ENCODE data around the gene GTF3C6. TPM values are rescaled to one million over a fixed set of nuclear protein-coding genes. Genes with fewer than 3 reads are reported as not detected.
A peak's percentile ranks its signal among the peaks of the same experiment; 100 is the strongest.

Gene GTF3C6
- 57.7 TPM for polyA plus RNA-seq
- long read RNA-seq, donor 1, transcript GTF3C6-201 (6 exons, 952 nt) = major isoform, 17 of 51 reads
- long read RNA-seq, donor 1, partial matches to known transcripts = 27 of 51 reads
- long read RNA-seq, donor 1, other reads (novel, unspliced or antisense) = 7 of 51 reads
- long read RNA-seq, donor 2, transcript GTF3C6-201 (6 exons, 952 nt) = major isoform, 50 of 131 reads
- long read RNA-seq, donor 2, partial matches to known transcripts = 70 of 131 reads
- long read RNA-seq, donor 2, other reads (novel, unspliced or antisense) = 11 of 131 reads
- long read RNA-seq, donor 3, transcript GTF3C6-201 (6 exons, 952 nt) = major isoform, 55 of 138 reads
- long read RNA-seq, donor 3, partial matches to known transcripts = 81 of 138 reads
- long read RNA-seq, donor 3, other reads (novel, unspliced or antisense) = 0 of 138 reads
- long read RNA-seq, donor 4, partial matches to known transcripts = 7 of 9 reads
- long read RNA-seq, donor 4, other reads (novel, unspliced or antisense) = 0 of 9 reads
- long read RNA-seq, donor 5, transcript GTF3C6-201 (6 exons, 952 nt) = major isoform, 26 of 52 reads
- long read RNA-seq, donor 5, partial matches to known transcripts = 26 of 52 reads
- long read RNA-seq, donor 5, other reads (novel, unspliced or antisense) = 0 of 52 reads
- long read RNA-seq, donor 6, transcript GTF3C6-201 (6 exons, 952 nt) = major isoform, 39 of 76 reads
- long read RNA-seq, donor 6, partial matches to known transcripts = 36 of 76 reads
- long read RNA-seq, donor 6, other reads (novel, unspliced or antisense) = 0 of 76 reads
- long read RNA-seq, donor 7, transcript GTF3C6-201 (6 exons, 952 nt) = major isoform, 30 of 52 reads
- long read RNA-seq, donor 7, partial matches to known transcripts = 22 of 52 reads
- long read RNA-seq, donor 7, other reads (novel, unspliced or antisense) = 0 of 52 reads
- long read RNA-seq, donor 8, transcript GTF3C6-201 (6 exons, 952 nt) = major isoform, 80 of 150 reads
- long read RNA-seq, donor 8, partial matches to known transcripts = 68 of 150 reads
- long read RNA-seq, donor 8, other reads (novel, unspliced or antisense) = 0 of 150 reads
- long read RNA-seq, donor 9, transcript GTF3C6-201 (6 exons, 952 nt) = major isoform, 32 of 75 reads
- long read RNA-seq, donor 9, partial matches to known transcripts = 43 of 75 reads
- long read RNA-seq, donor 9, other reads (novel, unspliced or antisense) = 0 of 75 reads
- long read RNA-seq, donor 10, transcript GTF3C6-201 (6 exons, 952 nt) = major isoform, 48 of 101 reads
- long read RNA-seq, donor 10, partial matches to known transcripts = 52 of 101 reads
- long read RNA-seq, donor 10, other reads (novel, unspliced or antisense) = 0 of 101 reads
- long read RNA-seq, donor 11, transcript GTF3C6-201 (6 exons, 952 nt) = major isoform, 37 of 77 reads
- long read RNA-seq, donor 11, partial matches to known transcripts = 40 of 77 reads
- long read RNA-seq, donor 11, other reads (novel, unspliced or antisense) = 0 of 77 reads

DNA sequence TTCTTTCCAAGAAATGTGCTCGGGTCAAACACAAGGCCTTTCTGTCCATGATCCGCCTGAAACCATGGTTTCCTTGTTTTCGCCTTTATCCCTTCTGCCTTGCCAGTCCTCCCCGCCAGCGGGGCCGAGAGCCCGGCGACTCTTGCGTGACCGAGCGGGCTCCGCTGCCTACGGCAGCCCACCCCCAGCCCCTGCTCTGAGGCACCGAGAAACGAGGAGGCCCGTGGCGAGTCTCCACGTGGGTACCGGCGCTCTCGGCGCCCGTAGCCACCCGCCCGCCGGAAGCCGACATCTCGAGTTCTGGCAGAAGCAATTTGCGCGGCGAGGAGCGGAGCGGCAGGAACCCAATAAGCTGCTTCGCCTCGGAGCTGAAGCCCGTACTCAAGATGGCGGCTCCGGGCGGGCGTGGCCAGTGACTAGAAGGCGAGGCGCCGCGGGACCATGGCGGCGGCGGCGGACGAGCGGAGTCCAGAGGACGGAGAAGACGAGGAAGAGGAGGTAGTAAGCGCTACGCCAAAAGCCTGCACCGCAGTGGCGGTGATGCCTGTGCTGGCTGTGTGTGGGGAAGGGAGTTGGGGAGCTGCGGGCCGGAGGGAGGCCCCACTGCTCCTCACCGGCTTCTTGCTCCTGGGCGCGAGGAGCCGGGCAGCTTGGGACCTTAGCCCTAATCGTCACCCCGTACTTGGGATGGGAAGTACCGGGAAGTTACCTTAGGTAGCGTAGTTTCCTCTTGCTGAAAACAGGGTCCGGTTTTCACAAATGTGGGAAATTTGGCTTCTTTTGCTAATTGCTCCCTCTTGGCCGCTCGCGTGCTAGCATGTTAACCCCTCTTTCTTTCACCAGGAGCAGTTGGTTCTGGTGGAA is at the start of gene GTF3C6:
GTF3C6 (plus strand) TSS at position 378 of the 864 bp plus-strand sequence; CDS start at position 442, 64 bp downstream.
- peak; percentile 91 to 96 for DNase-seq
- Histone ChIP-seq H3K27me3 (ENCODE audit: control insufficient read depth, insufficient read depth, low read length) (no peaks in the 10 kb centered on the region), H3K4me3 (ENCODE audit: low read length) (peak within 1 kb of the TSS; percentile 73), H3K9me3 (ENCODE audit: control insufficient read depth, low read depth, low read length) (no peaks in the 10 kb centered on the region), H3K27ac (ENCODE audit: low read length) (peak within 1 kb of the TSS; percentile 84), H3K36me3 (ENCODE audit: control insufficient read depth, insufficient read depth, low read length) (peaks cover 21% of the 10 kb centered on the region), H3K4me1 (ENCODE audit: control insufficient read depth, insufficient read depth, low read length) (peaks cover 4% of the 10 kb centered on the region)
- no CpG with 5 or more reads among the region's 70 CpGs for WGBS (ENCODE audit: insufficient coverage, low lambda C conversion rate)

- DNase-seq = no peak
- no peaks in the 10 kb centered on the region for H3K27me3 ChIP-seq (ENCODE audit: control insufficient read depth, insufficient read depth, low read length)
- H3K36me3 ChIP-seq (ENCODE audit: control insufficient read depth, insufficient read depth, low read length) = no peaks in the 10 kb centered on the region
- H3K4me1 ChIP-seq (ENCODE audit: control insufficient read depth, insufficient read depth, low read length) = no peaks in the 10 kb centered on the region
- H3K27ac ChIP-seq (ENCODE audit: low read length) = no peak overlapping the region
- WGBS (ENCODE audit: insufficient coverage, low lambda C conversion rate) = no CpG with 5 or more reads among the region's 3 CpGs
- no peaks in the 10 kb centered on the region for H3K9me3 ChIP-seq (ENCODE audit: control insufficient read depth, low read depth, low read length)
- H3K4me3 ChIP-seq (ENCODE audit: low read length) = no peak overlapping the region
Measured at GRCh38 chr6:110930781-110931180, 27.7 kb upstream of the GTF3C6 start.

- no peak for DNase-seq
- no peaks in the 10 kb centered on the region for H3K27me3 ChIP-seq (ENCODE audit: control insufficient read depth, insufficient read depth, low read length)
- WGBS (ENCODE audit: insufficient coverage, low lambda C conversion rate) = 82% methylated on average over 1 of the region's 2 CpGs
- no peak overlapping the region for H3K4me3 ChIP-seq (ENCODE audit: low read length)
- no peaks in the 10 kb centered on the region for H3K4me1 ChIP-seq (ENCODE audit: control insufficient read depth, insufficient read depth, low read length)
- H3K9me3 ChIP-seq (ENCODE audit: control insufficient read depth, low read depth, low read length) = no peaks in the 10 kb centered on the region
- no peak overlapping the region for H3K27ac ChIP-seq (ENCODE audit: low read length)
- H3K36me3 ChIP-seq (ENCODE audit: control insufficient read depth, insufficient read depth, low read length) = no peaks in the 10 kb centered on the region
Measured at GRCh38 chr6:110933912-110934311, 24.6 kb upstream of the GTF3C6 start.

DNA sequence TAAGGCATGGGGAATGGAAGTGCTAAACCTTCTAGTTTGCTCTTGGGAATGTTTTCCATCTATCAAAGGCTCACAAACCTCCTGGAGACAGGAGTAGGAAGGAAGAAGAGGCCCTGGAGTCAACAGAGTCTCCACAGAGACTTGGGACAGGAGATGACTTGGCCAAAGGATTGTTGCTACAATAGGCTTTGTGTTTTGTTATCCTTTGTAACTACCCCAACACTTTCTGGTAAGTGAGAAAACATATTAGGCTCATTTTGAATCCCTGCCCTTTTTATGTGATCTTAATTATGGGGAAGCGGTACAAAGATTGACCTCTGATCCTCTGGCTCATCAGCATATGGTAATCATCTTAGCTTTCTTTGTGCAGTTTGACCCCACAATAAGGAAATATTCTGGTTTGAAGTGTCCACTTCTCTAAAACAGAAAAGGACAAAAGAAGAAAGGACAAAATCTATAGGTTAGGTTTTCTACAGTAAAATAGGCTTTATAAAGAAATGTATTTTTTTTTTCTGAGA is 24.1 kb upstream of the GTF3C6 start:
- Histone ChIP-seq H3K4me3 (ENCODE audit: low read length) (no peak overlapping the region), H3K4me1 (ENCODE audit: control insufficient read depth, insufficient read depth, low read length) (no peaks in the 10 kb centered on the region), H3K9me3 (ENCODE audit: control insufficient read depth, low read depth, low read length) (no peaks in the 10 kb centered on the region), H3K27ac (ENCODE audit: low read length) (no peak overlapping the region), H3K36me3 (ENCODE audit: control insufficient read depth, insufficient read depth, low read length) (no peaks in the 10 kb centered on the region), H3K27me3 (ENCODE audit: control insufficient read depth, insufficient read depth, low read length) (no peaks in the 10 kb centered on the region)
- 50% methylated on average over 1 of the region's 1 CpG for WGBS (ENCODE audit: insufficient coverage, low lambda C conversion rate)
- DNase-seq = no peak

GRCh38 chr6:110935171-110935570 is 23.3 kb upstream of the GTF3C6 start:
- WGBS (ENCODE audit: insufficient coverage, low lambda C conversion rate) = no CpG with 5 or more reads among the region's 6 CpGs
- DNase-seq = no peak
- H3K36me3 ChIP-seq (ENCODE audit: control insufficient read depth, insufficient read depth, low read length) = no peaks in the 10 kb centered on the region
- no peak overlapping the region for H3K27ac ChIP-seq (ENCODE audit: low read length)
- no peaks in the 10 kb centered on the region for H3K9me3 ChIP-seq (ENCODE audit: control insufficient read depth, low read depth, low read length)
- no peak overlapping the region for H3K4me3 ChIP-seq (ENCODE audit: low read length)
- no peaks in the 10 kb centered on the region for H3K4me1 ChIP-seq (ENCODE audit: control insufficient read depth, insufficient read depth, low read length)
- no peaks in the 10 kb centered on the region for H3K27me3 ChIP-seq (ENCODE audit: control insufficient read depth, insufficient read depth, low read length)

GRCh38 chr6:110938171-110938570 is 20.3 kb upstream of the GTF3C6 start:
- no CpG with 5 or more reads among the region's 6 CpGs for WGBS (ENCODE audit: insufficient coverage, low lambda C conversion rate)

DNA sequence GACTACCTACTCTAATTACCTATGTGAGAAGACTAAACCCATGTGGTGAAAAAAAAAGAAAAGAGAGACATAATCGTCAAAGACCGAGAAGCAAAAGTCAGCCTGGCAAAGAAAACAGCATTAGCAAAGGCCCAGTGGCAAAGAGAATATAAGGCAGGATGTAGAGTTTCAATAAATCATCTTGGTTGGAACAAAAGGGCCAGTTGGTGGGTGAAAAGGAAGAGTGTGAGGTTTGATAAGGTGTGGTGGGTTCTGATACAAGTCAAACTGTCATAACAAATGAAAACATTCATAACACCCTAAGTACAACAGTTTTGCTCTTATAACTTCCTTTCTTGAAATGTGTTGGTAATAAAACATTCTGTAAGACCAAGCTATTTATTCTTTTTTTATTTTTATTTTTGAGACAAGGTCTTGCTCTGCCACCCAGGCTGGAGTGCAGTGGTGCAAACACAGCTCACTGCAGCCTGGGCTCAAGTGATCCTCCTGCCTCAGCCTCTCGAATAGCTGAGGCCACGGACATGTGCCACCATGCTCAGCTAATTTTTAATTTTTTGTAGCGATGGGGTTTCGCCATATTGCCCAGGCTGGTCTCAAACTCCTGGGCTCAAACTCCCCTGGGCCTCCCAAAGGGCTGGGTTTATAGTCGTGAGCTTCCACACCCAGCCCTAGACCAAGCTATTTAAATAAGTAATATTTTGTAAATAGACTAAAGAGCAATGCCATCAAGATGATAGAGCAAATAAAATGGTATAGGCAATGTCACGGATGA is 18.9 kb upstream of the GTF3C6 start:
- no peaks in the 10 kb centered on the region for H3K9me3 ChIP-seq (ENCODE audit: control insufficient read depth, low read depth, low read length)
- H3K27me3 ChIP-seq (ENCODE audit: control insufficient read depth, insufficient read depth, low read length) = no peaks in the 10 kb centered on the region
- no peak for DNase-seq
- no peak overlapping the region for H3K27ac ChIP-seq (ENCODE audit: low read length)
- no peaks in the 10 kb centered on the region for H3K4me1 ChIP-seq (ENCODE audit: control insufficient read depth, insufficient read depth, low read length)
- H3K36me3 ChIP-seq (ENCODE audit: control insufficient read depth, insufficient read depth, low read length) = no peaks in the 10 kb centered on the region
- 67% methylated on average over 3 of the region's 8 CpGs for WGBS (ENCODE audit: insufficient coverage, low lambda C conversion rate)
- H3K4me3 ChIP-seq (ENCODE audit: low read length) = no peak overlapping the region

More at GRCh38 chr6:110938171-110938570, 20.3 kb upstream of the GTF3C6 start:
- H3K9me3 ChIP-seq (ENCODE audit: control insufficient read depth, low read depth, low read length) = no peaks in the 10 kb centered on the region
- no peaks in the 10 kb centered on the region for H3K27me3 ChIP-seq (ENCODE audit: control insufficient read depth, insufficient read depth, low read length)
- H3K36me3 ChIP-seq (ENCODE audit: control insufficient read depth, insufficient read depth, low read length) = no peaks in the 10 kb centered on the region
- H3K4me1 ChIP-seq (ENCODE audit: control insufficient read depth, insufficient read depth, low read length) = no peaks in the 10 kb centered on the region
- no peak overlapping the region for H3K27ac ChIP-seq (ENCODE audit: low read length)
- H3K4me3 ChIP-seq (ENCODE audit: low read length) = no peak overlapping the region
- DNase-seq = no peak

DNA sequence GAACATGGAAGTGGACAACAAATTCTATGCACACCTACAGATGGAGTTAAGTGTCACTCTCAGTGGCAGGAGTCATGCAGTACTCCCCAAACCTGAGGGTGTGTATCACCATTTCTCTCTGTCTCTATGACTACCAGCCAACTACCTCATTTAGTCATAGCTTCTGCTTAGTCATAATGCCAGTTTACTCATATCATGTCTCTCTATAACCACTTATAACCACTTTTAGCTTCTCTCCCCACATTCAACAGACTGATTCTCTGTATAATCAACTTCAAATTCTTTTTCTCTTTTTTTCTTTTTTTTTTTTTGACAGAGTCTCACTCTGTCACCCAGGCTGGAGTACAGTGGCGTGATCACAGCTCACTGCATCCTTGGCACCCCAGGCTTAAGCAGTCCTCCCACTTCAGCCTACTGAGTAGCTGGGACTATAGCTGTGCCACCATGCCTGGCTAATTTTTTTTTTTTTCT is 13.8 kb upstream of the GTF3C6 start:
- Histone ChIP-seq H3K27me3 (ENCODE audit: control insufficient read depth, insufficient read depth, low read length) (no peaks in the 10 kb centered on the region), H3K9me3 (ENCODE audit: control insufficient read depth, low read depth, low read length) (no peaks in the 10 kb centered on the region), H3K4me3 (ENCODE audit: low read length) (no peak overlapping the region), H3K27ac (ENCODE audit: low read length) (no peak overlapping the region), H3K4me1 (ENCODE audit: control insufficient read depth, insufficient read depth, low read length) (no peaks in the 10 kb centered on the region), H3K36me3 (ENCODE audit: control insufficient read depth, insufficient read depth, low read length) (no peaks in the 10 kb centered on the region)
- DNase-seq = no peak
- WGBS (ENCODE audit: insufficient coverage, low lambda C conversion rate) = no CpG with 5 or more reads among the region's 1 CpG

Data from large intestine (tissue), 12 donors.